ENCODE data around the gene POU6F2.

Gene POU6F2

DNA sequence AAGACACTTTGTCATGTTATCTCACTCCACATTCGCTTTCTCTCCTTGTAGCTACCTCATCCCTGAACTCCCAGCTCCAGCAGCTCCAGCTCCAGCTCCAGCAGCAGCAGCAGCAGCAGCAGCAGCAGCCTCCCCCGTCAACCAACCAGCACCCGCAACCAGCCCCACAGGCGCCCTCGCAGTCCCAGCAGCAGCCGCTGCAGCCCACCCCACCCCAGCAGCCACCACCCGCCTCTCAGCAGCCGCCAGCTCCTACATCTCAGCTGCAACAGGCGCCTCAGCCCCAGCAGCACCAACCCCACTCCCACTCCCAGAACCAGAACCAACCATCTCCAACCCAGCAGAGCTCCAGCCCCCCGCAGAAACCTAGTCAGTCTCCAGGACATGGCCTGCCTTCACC lies 361.9 kb downstream of the POU6F2 start:
- H3K27ac Mint-ChIP-seq = no peak overlapping the region
- DNase-seq = no peak
- H3K27me3 Mint-ChIP-seq = peaks cover 17 to 43% of the 10 kb centered on the region in 2 donors
- no peak overlapping the region for H3K4me3 Mint-ChIP-seq
- H3K9me3 Mint-ChIP-seq = peaks cover 0 to 2% of the 10 kb centered on the region in 2 donors
- H3K36me3 Mint-ChIP-seq (ENCODE audit: insufficient read depth) = no peaks in the 10 kb centered on the region
- no peaks in the 10 kb centered on the region for H3K4me1 Mint-ChIP-seq (ENCODE audit: low read depth in 2 of 2)
- no peak for ATAC-seq (replicated peaks)

DNA sequence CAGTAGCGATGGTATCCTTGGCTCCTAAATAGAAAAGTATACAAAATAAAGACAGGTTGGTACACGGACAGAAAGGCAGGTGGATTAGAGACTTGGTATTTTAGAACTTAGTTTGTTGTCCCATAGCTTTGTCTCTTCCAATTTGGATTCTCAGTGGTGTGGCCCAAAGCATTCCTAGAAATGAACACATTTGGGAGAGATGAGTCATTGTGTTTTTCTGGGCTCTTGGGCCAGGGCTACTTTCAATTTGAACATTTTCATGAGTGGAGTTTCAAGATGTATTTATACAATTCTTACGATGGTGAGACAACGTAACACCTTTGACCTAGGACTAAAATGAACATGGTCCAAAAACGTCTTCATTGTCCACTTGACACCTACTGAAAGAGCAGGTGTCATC lies 363.4 kb downstream of the POU6F2 start:
- DNase-seq (no peak), ATAC-seq (replicated peaks) (no peak)
- Mint-ChIP-seq H3K4me3 (no peak overlapping the region), H3K27ac (no peak overlapping the region), H3K9me3 (peaks cover 0 to 2% of the 10 kb centered on the region in 2 donors), H3K27me3 (peaks cover 15 to 28% of the 10 kb centered on the region in 2 donors), H3K4me1 (ENCODE audit: low read depth in 2 of 2) (no peaks in the 10 kb centered on the region), H3K36me3 (ENCODE audit: insufficient read depth) (no peaks in the 10 kb centered on the region)

DNA sequence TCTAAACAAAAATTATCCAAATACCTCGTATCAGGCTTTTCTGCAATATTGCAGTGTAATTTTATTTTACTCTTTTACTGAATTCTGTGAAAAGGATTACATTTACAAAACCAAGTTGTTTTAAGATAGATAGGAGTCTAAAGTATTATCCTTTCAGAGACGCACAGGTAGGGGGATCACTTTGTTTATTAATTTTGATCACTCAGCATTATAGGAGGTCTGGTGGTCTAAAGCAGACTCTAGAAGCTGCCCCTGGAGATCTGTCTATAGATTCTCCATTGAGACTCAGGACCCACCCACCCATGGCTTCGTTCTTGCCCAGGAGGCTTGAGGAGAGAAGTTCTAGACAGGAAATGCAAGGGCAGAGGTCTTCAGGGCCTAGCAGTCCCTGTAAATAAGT lies 365.1 kb downstream of the POU6F2 start:
- peaks cover 0 to 2% of the 10 kb centered on the region in 2 donors for H3K9me3 Mint-ChIP-seq
- ATAC-seq (replicated peaks) = no peak
- DNase-seq = no peak
- no peak overlapping the region for H3K4me3 Mint-ChIP-seq
- peaks cover 16 to 22% of the 10 kb centered on the region in 2 donors for H3K27me3 Mint-ChIP-seq
- no peak overlapping the region for H3K27ac Mint-ChIP-seq
- H3K36me3 Mint-ChIP-seq (ENCODE audit: insufficient read depth) = no peaks in the 10 kb centered on the region
- no peaks in the 10 kb centered on the region for H3K4me1 Mint-ChIP-seq (ENCODE audit: low read depth in 2 of 2)

GRCh38 chr7:39349452-39350123 lies 371.9 kb downstream of the POU6F2 start:
- H3K4me1 Mint-ChIP-seq (ENCODE audit: low read depth in 2 of 2) = no peaks in the 10 kb centered on the region
- DNase-seq (no peak), ATAC-seq (replicated peaks) (no peak)
- no peak overlapping the region for H3K4me3 Mint-ChIP-seq
- H3K9me3 Mint-ChIP-seq = no peaks in the 10 kb centered on the region
- H3K27ac Mint-ChIP-seq = no peak overlapping the region
- H3K36me3 Mint-ChIP-seq (ENCODE audit: insufficient read depth) = no peaks in the 10 kb centered on the region
- peaks cover 10 to 11% of the 10 kb centered on the region in 2 donors for H3K27me3 Mint-ChIP-seq

GRCh38 chr7:39353615-39354376 lies 376.1 kb downstream of the POU6F2 start:
- H3K36me3 Mint-ChIP-seq (ENCODE audit: insufficient read depth) = no peaks in the 10 kb centered on the region
- H3K4me1 Mint-ChIP-seq (ENCODE audit: low read depth in 2 of 2) = peaks cover 4 to 8% of the 10 kb centered on the region in 2 donors
- no peaks in the 10 kb centered on the region for H3K9me3 Mint-ChIP-seq
- peaks cover 4 to 11% of the 10 kb centered on the region in 2 donors for H3K27me3 Mint-ChIP-seq
- H3K4me3 Mint-ChIP-seq = no peak overlapping the region
- no peak for ATAC-seq (replicated peaks)
- DNase-seq = no peak
- no peak overlapping the region for H3K27ac Mint-ChIP-seq

- Mint-ChIP-seq H3K27me3 (no peaks in the 10 kb centered on the region), H3K36me3 (ENCODE audit: insufficient read depth) (no peaks in the 10 kb centered on the region), H3K4me1 (ENCODE audit: low read depth in 2 of 2) (peaks cover 4 to 8% of the 10 kb centered on the region in 2 donors), H3K27ac (peak overlapping the region; percentile 1 to 14), H3K4me3 (peak overlapping the region in 1 of 2 donors; percentile 19), H3K9me3 (no peaks in the 10 kb centered on the region)
- ATAC-seq (replicated peaks) = no peak
- no peak for DNase-seq
Measured at GRCh38 chr7:39355664-39356063, 378.0 kb downstream of the POU6F2 start.

- Mint-ChIP-seq H3K4me1 (ENCODE audit: low read depth in 2 of 2) (peaks cover 4 to 8% of the 10 kb centered on the region in 2 donors), H3K36me3 (ENCODE audit: insufficient read depth) (no peaks in the 10 kb centered on the region), H3K27me3 (no peaks in the 10 kb centered on the region), H3K4me3 (peak overlapping the region; percentile 4 to 19), H3K27ac (peak overlapping the region; percentile 1 to 14), H3K9me3 (no peaks in the 10 kb centered on the region)
- no peak for ATAC-seq (replicated peaks)
- DNase-seq = no peak
Measured at GRCh38 chr7:39356172-39356925, 378.6 kb downstream of the POU6F2 start.

- no peak overlapping the region for H3K27ac Mint-ChIP-seq
- H3K4me3 Mint-ChIP-seq = no peak overlapping the region
- H3K27me3 Mint-ChIP-seq = peaks cover 0 to 5% of the 10 kb centered on the region in 2 donors
- DNase-seq (no peak), ATAC-seq (replicated peaks) (no peak)
- H3K4me1 Mint-ChIP-seq (ENCODE audit: low read depth in 2 of 2) = peaks cover 4 to 8% of the 10 kb centered on the region in 2 donors
- no peaks in the 10 kb centered on the region for H3K9me3 Mint-ChIP-seq
- no peaks in the 10 kb centered on the region for H3K36me3 Mint-ChIP-seq (ENCODE audit: insufficient read depth)
Measured at GRCh38 chr7:39357648-39358047, 379.9 kb downstream of the POU6F2 start.

GRCh38 chr7:39360038-39360437 lies 382.3 kb downstream of the POU6F2 start:
- H3K36me3 Mint-ChIP-seq (ENCODE audit: insufficient read depth) = no peaks in the 10 kb centered on the region
- H3K27ac Mint-ChIP-seq = no peak overlapping the region
- DNase-seq (no peak), ATAC-seq (replicated peaks) (no peak)
- peaks cover 12 to 18% of the 10 kb centered on the region in 2 donors for H3K27me3 Mint-ChIP-seq
- peaks cover 4 to 8% of the 10 kb centered on the region in 2 donors for H3K4me1 Mint-ChIP-seq (ENCODE audit: low read depth in 2 of 2)
- no peaks in the 10 kb centered on the region for H3K9me3 Mint-ChIP-seq
- H3K4me3 Mint-ChIP-seq = no peak overlapping the region

GRCh38 chr7:39360766-39361165 lies 383.1 kb downstream of the POU6F2 start:
- Mint-ChIP-seq H3K36me3 (ENCODE audit: insufficient read depth) (no peaks in the 10 kb centered on the region), H3K4me1 (ENCODE audit: low read depth in 2 of 2) (peaks cover 4% of the 10 kb centered on the region in 2 donors), H3K27ac (no peak overlapping the region), H3K4me3 (no peak overlapping the region), H3K27me3 (peaks cover 15 to 25% of the 10 kb centered on the region in 2 donors), H3K9me3 (no peaks in the 10 kb centered on the region)
- ATAC-seq (replicated peaks) (no peak), DNase-seq (no peak)

GRCh38 chr7:39365751-39366295 lies 388.1 kb downstream of the POU6F2 start:
- no peak overlapping the region for H3K27ac Mint-ChIP-seq
- ATAC-seq (replicated peaks) (no peak), DNase-seq (no peak)
- H3K9me3 Mint-ChIP-seq = no peaks in the 10 kb centered on the region
- peaks cover 0 to 4% of the 10 kb centered on the region in 2 donors for H3K4me1 Mint-ChIP-seq (ENCODE audit: low read depth in 2 of 2)
- H3K27me3 Mint-ChIP-seq = peaks cover 23 to 34% of the 10 kb centered on the region in 2 donors
- no peak overlapping the region for H3K4me3 Mint-ChIP-seq
- H3K36me3 Mint-ChIP-seq (ENCODE audit: insufficient read depth) = no peaks in the 10 kb centered on the region

DNA sequence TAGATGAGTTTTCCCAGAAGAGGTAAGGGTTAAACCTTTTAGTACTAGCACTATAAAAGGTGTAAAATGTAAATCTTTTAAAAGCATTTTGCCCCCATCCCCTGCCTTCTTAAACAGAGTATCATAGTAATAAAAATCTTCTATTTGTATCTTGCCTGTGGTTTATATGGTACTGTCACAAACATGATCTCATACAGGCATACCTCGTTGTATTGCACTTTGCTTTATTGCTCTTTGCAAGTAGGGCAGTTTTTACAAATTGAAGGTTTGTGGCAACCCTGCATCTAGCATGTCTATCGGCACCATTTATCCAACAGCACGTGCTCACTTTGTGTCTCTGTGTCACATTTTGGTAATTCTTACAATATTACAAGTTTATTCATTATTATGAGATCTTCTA lies 389.7 kb downstream of the POU6F2 start:
- DNase-seq (no peak), ATAC-seq (replicated peaks) (no peak)
- Mint-ChIP-seq H3K4me3 (no peak overlapping the region), H3K4me1 (ENCODE audit: low read depth in 2 of 2) (peaks cover 0 to 4% of the 10 kb centered on the region in 2 donors), H3K9me3 (no peaks in the 10 kb centered on the region), H3K27me3 (peaks cover 23 to 32% of the 10 kb centered on the region in 2 donors), H3K36me3 (ENCODE audit: insufficient read depth) (no peaks in the 10 kb centered on the region), H3K27ac (no peak overlapping the region)

GRCh38 chr7:39367943-39368342 lies 390.2 kb downstream of the POU6F2 start:
- Mint-ChIP-seq H3K9me3 (no peaks in the 10 kb centered on the region), H3K27ac (no peak overlapping the region), H3K4me3 (no peak overlapping the region), H3K27me3 (peaks cover 20 to 27% of the 10 kb centered on the region in 2 donors), H3K4me1 (ENCODE audit: low read depth in 2 of 2) (peaks cover 0 to 4% of the 10 kb centered on the region in 2 donors), H3K36me3 (ENCODE audit: insufficient read depth) (no peaks in the 10 kb centered on the region)
- no peak for DNase-seq
- no peak for ATAC-seq (replicated peaks)
